Stimulated activated CD8-positive, alpha-beta memory T cell treated with anti-CD3 and anti-CD28 coated beads, Interleukin-12 subunit alpha, Interleukin-12 subunit beta, amount 100 ng/mL, for 4 hours (primary cell): ENCODE data around the gene CHMP2A.

Experiments used
- DNase-seq: peaks from one replicate; pipeline ENCODE4 v3.0.0-alpha.2; 2020; ENCODE audit warnings: low read depth

Gene CHMP2A

GRCh38 chr19:58538257-58539168, 16.4 kb downstream of the CHMP2A start:
- no peak for DNase-seq

GRCh38 chr19:58536852-58537798, 17.8 kb downstream of the CHMP2A start:
- DNase-seq = no peak

DNA sequence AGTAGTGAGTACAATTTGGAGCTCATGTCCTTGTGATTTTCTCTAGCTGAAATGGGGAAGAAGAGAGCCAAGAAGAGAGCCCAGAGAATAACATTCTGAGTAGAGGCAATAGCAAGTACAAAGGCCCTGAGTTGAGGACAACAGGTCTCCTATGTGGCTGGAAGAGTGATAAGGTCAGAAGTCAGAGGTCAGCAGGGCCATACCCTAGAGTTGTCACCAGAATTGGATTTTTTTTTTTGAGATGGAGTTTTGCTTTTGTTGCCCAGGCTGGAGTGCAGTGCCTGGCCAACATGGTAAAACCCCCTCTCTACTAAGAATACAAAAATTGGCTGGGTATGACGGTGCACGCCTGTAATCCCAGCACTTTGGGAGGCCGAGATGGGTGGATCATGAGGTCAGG, 19.0 kb downstream of the CHMP2A start:
- no peak for DNase-seq

GRCh38 chr19:58531034-58531840, 23.7 kb downstream of the CHMP2A start:
- DNase-seq = no peak

GRCh38 chr19:58529405-58529804, 25.5 kb downstream of the CHMP2A start:
- DNase-seq = no peak

- DNase-seq = no peak
Measured at GRCh38 chr19:58522709-58523108, 32.2 kb downstream of the CHMP2A start.

DNA sequence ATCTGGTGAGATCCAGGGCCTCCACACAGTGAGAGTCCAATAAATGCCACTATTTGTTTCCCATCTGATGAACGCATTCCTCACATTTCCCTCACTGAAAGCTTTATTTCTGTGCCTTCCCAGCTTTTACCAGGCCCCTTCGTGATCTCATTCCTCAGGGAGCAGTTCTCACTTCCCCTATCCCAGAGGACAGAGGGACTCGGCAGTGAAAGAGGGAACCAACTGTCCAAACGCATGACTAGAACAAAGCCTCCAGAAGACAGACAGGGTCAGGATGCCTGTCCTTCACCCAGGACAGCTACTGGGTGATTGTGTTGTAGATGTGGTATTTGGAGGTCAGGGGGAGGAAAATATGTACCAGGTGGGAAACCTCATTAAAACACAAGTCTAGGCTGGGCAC, 33.3 kb downstream of the CHMP2A start:
- DNase-seq = no peak

DNA sequence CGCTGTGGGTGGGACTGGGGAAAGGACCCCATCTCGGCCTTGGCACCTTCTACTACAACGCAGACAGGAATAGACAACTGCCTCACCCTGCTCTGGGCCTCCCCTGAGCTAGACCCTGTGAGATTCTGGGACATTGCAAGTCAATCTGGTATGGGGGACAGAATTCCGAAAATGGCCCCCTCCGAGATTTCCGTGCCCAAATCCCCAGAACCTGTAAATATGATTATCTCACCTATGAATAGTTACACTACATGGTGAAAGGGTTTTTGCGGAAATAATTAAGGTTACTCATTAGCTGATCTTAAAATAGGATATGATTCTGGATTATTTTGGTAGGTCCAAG, 34.7 kb downstream of the CHMP2A start:
- no peak for DNase-seq

GRCh38 chr19:58519355-58520256, 35.3 kb downstream of the CHMP2A start, which contains the start of gene ZBTB45:
ZBTB45 (minus strand) TSS chr19:58519810; CDS start chr19:58517673, 2,137 bp downstream.
- DNase-seq = peak; percentile 75

GRCh38 chr19:58519087-58519354, 35.9 kb downstream of the CHMP2A start:
- DNase-seq = no peak

GRCh38 chr19:58518256-58519086, 36.4 kb downstream of the CHMP2A start:
- no peak for DNase-seq

DNA sequence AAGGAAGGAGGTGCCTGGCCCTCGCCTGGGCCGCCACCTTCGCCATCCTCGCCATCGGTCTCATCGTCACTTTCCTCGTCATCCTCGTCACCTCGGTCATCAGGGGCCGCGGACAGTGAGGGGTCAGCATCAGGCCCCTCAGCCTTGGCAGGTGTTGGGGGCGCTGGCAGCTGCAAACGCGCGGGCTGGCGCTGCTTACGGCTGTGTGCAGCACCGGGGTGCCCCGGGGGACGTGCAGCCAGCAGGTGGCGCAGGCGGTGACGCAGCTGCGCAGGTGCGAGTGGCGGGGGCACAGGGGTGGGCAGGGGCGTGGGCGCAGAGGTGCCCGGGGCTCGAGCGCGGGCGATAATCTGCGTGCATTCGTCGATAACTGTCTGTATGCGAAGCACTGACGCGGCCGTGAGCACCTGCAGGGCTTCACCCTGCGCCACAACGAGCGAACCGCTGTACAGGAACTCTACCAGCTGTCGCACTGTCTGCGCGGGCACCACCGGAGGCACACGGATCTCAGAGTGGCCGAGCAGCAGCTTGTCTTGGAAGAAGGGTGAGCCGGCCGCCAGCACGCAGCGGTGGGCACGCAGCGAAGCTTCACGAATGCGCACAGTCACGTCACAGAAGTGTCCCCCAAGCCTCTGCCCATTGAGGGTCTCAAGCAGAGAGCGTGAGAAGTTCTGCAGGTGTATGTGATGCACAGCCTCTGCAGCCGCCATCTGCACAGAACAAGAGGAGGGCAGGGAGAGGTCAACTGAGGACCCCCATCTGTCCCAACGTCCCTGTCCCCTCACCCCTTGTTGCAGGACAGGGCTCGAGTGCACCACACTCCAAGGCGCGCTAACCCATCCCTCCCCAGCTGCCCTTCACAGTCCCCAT, 37.7 kb downstream of the CHMP2A start:
- DNase-seq = no peak

DNA sequence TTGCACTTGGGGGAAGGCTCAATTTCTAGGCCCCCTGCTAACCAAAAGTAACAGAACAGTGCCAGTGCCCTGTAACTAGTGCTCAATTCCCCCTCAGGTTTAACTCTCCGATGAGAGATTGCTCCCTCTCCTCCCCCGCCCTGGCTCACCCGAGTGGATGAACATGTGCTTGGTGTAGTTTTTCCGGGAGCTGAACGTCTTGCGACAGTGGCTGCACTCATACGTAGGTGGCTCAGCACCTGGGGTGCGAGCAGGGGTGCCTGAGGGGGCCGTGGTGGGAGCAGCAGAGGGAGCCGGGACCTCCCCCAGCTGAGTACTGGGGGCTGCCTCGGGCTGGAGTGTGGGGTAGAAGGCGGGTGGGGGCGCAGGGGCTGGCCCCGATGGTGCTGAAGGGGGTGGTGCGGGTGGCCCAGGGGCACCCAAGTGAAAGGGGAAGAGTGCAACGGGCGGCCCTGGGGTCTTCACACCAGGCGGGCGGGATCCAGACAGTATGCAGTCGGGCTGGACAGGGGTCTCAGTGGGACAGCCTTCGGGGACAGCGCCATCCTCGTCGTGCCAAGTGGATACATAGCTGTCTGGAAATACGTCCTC, 38.6 kb downstream of the CHMP2A start:
- DNase-seq = no peak

- DNase-seq = no peak
Measured at GRCh38 chr19:58515259-58515658, 39.6 kb downstream of the CHMP2A start.

GRCh38 chr19:58514564-58515022, 40.3 kb downstream of the CHMP2A start:
- DNase-seq = no peak

DNA sequence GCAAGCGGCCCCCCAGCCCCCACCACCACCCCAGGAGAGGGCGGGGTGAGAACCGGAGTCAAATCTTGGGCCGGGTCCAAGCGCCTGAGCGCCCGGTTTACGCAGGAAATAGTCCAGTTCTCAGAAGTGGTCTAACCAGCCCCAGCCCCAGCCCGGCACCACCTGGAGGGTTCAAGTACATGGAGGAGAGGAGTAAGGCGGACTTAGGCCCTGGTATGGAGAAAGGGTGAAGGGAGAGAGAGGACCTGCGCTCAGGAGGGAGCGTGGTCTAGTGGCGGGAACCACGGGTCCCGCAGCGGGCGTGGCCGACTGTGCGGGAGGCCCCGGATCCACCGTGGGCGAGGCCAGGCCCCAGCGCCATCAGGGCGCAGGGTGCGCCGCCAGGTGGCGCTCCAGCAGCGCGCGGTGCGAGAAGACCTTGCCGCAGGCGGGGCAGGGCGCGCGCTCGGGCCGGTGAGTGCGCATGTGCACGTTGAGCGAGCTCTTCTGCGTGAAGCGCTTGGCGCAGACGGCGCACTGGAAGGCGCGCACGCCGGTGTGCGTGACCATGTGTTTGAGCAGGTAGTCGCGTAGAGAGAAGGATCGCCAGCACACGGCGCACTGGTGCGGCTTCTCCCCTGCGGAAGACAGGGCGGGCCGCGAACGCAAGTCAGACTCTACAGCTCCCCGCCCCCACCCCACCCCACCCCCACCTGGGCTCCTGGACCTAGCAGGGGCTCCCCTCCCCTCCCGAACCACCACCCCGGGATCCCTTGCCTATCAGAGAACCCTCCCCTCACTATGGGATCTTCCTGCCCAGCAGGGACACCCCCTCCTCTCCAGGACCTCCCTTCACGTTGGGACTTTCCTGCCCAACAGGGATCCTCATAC, 41.0 kb downstream of the CHMP2A start:
- peak; percentile 85 for DNase-seq

GRCh38 chr19:58513213-58513693, 41.7 kb downstream of the CHMP2A start:
- no peak for DNase-seq
